K562 (cell line): ENCODE data around the gene DVL2. TPM values are rescaled to one million over a fixed set of nuclear protein-coding genes. Genes with fewer than 3 reads are reported as not detected.

Experiments
- ARID1B ChIP-seq: fragments of 450-650 bp; IDR thresholded peaks from 2 replicates; pipeline ENCODE4 v1.6.1; 2016; ENCODE audit warnings: antibody characterized with exemption, mild to moderate bottlenecking, inconsistent platforms
- EGR1 ChIP-seq: fragments of 450-650 bp; conservative IDR thresholded peaks from 2 replicates; pipeline ENCODE4 v1.6.1; 2017; ENCODE audit warnings: mild to moderate bottlenecking
- ELF4 ChIP-seq: fragments of 450-650 bp; formaldehyde crosslinking; IDR thresholded peaks from 2 replicates; pipeline ENCODE4 v1.4.0; 2022; ENCODE audit warnings: missing genetic modification characterization
- FIP1L1 ChIP-seq: fragments of 200-400 bp; formaldehyde crosslinking; IDR thresholded peaks from 2 replicates; pipeline ENCODE4 v1.6.1; 2018; ENCODE audit warnings: mild to moderate bottlenecking, low read depth, low read length; ENCODE audit not compliant: poor library complexity, severe bottlenecking
- MEIS2 ChIP-seq: fragments of 450-650 bp; IDR thresholded peaks from 2 replicates; pipeline ENCODE4 v1.6.1; 2014; ENCODE audit warnings: mild to moderate bottlenecking; ENCODE audit not compliant: partially characterized antibody
- PURB ChIP-seq: sonication (generic); formaldehyde crosslinking; IDR thresholded peaks from 2 replicates; pipeline ENCODE4 v1.9.0; 2021; ENCODE audit warnings: low read depth, mild to moderate bottlenecking, missing genetic modification reagents
- REST ChIP-seq, 2 experiments: fragments of 450-650 bp; formaldehyde crosslinking in 1 of 2; IDR thresholded peaks; 2 replicates each; pipeline versions ENCODE4 v1.4.0 to v1.6.1; 2014 to 2020; ENCODE audit warnings: mild to moderate bottlenecking in 2 of 2, borderline replicate concordance in 1 of 2, low read depth in 1 of 2
- ZHX1 ChIP-seq: fragments of 150-350 bp; conservative IDR thresholded peaks from 2 replicates; pipeline ENCODE4 v1.6.1; 2014; ENCODE audit warnings: low read length
- polyA plus RNA-seq, 8 experiments: library from polyadenylated mRNA; depleted of rRNA in 4 of 8; stranded (reverse) in 5 of 8; unstranded in 3 of 8; fragments of >200 nt; fragmentation: Nextera tagmentation in 2 of 8; fragmentation: Illumina TruSeq in 1 of 8; extraction: Ambion mirVana in 2 of 8; extraction: Trizol in 1 of 8; gene quantifications; 2 replicates each; pipeline versions ENCODE4 v1.2.1 to v1.2.3, GENCODE V29; 2011 to 2014; ENCODE audit warnings: inconsistent platforms in 1 of 8, missing spikeins in 1 of 8
- total RNA-seq, 7 experiments: library from RNA; depleted of rRNA in 6 of 7; stranded (reverse); fragments of >200 nt in 6 of 7; fragmentation: Illumina TruSeq in 2 of 7; extraction: Trizol in 2 of 7; gene quantifications; 2 replicates each; pipeline versions ENCODE4 v1.2.1 to v1.2.3, GENCODE V29; 2011 to 2021; ENCODE audit warnings: low replicate concordance in 1 of 7
- TF ChIP-seq, protein P1 (sequence below), 2 experiments: fragments of 200-800 bp in 1 of 2; sonication (Bioruptor generic) in 1 of 2; sonication (generic) in 1 of 2; formaldehyde crosslinking in 1 of 2; IDR thresholded peaks in 1 of 2; conservative IDR thresholded peaks in 1 of 2; 2 replicates each; pipeline versions ENCODE4 v1.5.0 to v1.6.1; 2016 to 2020; ENCODE audit warnings: missing compliant biosample characterization in 1 of 2, missing genetic modification characterization in 1 of 2, missing genetic modification reagents in 1 of 2

The DVL2 gene
- total and polyA plus RNA-seq, 9 of the 15 experiments (the other 6 are each of a cell fraction or from before 2014, with no cell fraction given) = 1.3 to 49.5 (median 24.3) TPM

DNA sequence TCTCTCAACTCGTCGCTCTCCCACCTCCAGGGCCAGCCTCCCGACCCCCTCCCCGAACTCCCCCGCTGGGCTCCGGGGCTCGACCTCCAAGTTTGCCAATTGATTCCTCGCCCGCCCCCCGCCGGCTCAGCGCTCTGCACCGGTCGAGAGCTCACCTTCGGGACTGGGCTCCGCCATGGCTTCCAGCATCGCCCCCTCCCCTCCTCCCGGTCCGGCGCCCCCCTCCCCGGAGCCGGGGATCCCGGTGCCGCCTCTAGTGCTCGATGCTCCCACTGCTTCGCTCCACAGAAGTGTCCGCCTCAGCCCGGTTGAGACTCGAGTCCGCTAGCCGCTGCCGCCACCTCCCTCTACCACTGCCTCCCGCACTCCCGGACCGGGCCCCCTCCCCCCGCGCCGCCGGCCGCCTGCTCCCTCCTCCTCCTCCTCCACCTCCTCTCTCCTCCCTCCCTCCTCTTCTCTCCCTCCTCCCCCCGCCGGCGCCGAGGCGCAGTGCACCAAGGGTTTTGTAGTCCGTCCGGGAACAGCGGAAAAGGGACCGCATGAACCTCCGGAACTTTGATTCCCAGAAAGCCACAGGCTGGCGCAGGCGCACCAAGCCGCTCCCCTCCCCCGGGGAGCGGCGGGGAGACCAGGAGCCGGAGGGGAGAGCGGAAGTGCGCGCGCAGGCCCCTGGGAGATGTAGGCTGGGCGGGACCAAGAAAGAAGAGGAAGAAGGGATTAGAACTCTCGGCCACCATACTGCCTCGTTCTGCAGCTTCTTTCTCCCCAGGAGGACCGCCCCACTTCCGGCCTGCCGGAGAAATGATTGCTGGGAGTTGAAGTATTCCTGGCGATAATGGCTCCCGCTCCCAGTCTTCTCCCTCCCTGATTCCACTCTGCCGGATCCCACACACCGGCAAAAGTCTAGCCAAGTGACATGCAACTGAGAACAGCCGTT lies 5.0 kb upstream of the DVL2 start, which contains the start of gene PHF23 (continued):
- TF ChIP-seq ZHX1 (no peak), PURB (CRISPR knock-in tag) (no peak), EGR1 (peak; percentile 71), ELF4 (peak; percentile 43; the same call in 1 of the 2 replicates), MEIS2 (peak; percentile 78), FIP1L1 (peak; percentile 71), REST (IDR thresholded peaks at IDR 0.05; ENCODE audit: borderline replicate concordance) (peak; percentile 44; the same call in 1 of the 2 replicates), REST (CRISPR knock-in tag; IDR thresholded peaks at IDR 0.05; ENCODE audit: low read depth) (no peak), ARID1B (peak; percentile 22; the same call in 1 of the 2 replicates)
- TF ChIP-seq, protein P1, sequence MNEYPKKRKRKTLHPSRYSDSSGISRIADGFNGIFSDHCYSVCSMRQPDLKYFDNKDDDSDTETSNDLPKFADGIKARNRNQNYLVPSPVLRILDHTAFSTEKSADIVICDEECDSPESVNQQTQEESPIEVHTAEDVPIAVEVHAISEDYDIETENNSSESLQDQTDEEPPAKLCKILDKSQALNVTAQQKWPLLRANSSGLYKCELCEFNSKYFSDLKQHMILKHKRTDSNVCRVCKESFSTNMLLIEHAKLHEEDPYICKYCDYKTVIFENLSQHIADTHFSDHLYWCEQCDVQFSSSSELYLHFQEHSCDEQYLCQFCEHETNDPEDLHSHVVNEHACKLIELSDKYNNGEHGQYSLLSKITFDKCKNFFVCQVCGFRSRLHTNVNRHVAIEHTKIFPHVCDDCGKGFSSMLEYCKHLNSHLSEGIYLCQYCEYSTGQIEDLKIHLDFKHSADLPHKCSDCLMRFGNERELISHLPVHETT (CRISPR knock-in tag; conservative IDR thresholded peaks at IDR 0.05 in 1 of 2, IDR thresholded peaks at IDR 0.05 in 1 of 2) = peak in 1 of 2 experiments; percentile 81; a peak in 2 of 4 replicates
